ENCODE measurements around the gene PALLD.

Gene PALLD

GRCh38 chr4:168623484-168623883 is 126.6 kb downstream of the PALLD start:
- no peak for DNase-seq (ENCODE audit: low spot score)

DNA sequence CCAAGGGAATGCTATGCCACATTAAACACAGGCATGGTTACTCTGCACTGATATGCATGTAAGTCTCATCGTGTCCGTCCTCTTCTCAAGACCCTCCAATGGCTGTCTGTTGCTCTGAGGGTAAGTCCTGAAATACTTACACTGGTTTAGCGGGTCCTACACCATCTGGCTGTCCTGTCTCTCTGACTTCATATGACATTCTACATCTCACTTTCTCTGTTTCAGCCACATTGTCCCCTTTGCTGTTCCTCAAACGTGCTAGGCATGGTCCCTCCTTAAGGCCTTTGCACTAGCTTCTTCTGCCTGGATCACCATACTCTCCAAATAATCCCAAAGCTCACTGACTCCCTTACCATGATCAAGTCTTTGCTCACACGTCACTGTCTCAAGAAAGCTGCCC is 131.4 kb downstream of the PALLD start:
- no peak for DNase-seq (ENCODE audit: low spot score)

- DNase-seq (ENCODE audit: low spot score), result no peak
Measured at GRCh38 chr4:168629566-168629965, 132.7 kb downstream of the PALLD start.

GRCh38 chr4:168630445-168631187 is 133.8 kb downstream of the PALLD start:
- DNase-seq (ENCODE audit: low spot score), result no peak

- no peak for DNase-seq (ENCODE audit: low spot score)
Measured at GRCh38 chr4:168631241-168632162, 134.7 kb downstream of the PALLD start.

- DNase-seq (ENCODE audit: low spot score), result no peak
Measured at GRCh38 chr4:168632301-168632725, 135.5 kb downstream of the PALLD start.

DNA sequence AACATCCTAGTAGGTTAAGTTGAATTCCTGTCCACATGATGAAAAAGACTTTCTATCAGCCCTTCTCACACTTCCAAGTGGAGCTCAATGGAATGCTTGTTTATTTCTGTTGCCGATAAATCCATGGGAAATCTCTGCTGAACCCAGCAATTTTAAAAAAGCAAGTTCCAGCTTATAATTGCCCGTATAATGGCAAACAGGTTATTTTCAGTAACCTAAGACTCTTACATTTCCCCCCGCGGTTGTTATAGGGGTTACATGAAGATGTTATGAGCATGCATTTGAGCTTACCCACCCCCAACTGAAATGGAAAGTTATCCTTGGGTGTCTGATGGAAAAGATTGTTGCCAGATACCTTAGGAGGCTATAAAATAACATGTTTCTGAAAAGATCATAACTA is 136.2 kb downstream of the PALLD start:
- DNase-seq (ENCODE audit: low spot score), result no peak

GRCh38 chr4:168633496-168633895 is 136.6 kb downstream of the PALLD start:
- DNase-seq (ENCODE audit: low spot score), result no peak

DNA sequence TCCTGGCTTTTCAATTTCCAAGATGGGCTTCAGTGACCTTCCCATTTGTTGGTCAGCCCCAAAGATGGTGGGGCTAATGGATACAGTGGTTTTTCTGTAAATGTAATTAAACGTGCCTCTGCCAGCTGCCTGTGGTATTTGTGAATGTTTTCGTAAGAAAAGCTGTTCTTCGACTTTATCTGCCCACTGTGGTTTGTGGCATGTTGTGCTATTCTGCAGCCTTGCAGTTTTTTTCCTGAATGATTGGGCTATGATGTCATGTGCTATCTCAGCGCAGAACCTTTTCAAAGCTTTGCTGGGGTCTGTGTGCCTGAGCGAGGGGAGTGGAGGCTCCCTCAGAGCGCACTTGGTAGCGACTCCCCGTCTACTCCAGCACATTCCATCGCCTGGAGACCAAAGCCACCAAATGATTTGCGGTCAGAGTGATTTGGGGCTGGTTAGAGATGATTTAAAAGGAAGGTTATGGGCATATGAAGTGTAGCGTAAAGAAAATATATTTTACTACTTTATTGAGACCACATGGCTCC is 137.5 kb downstream of the PALLD start:
- DNase-seq (ENCODE audit: low spot score), result no peak

DNA sequence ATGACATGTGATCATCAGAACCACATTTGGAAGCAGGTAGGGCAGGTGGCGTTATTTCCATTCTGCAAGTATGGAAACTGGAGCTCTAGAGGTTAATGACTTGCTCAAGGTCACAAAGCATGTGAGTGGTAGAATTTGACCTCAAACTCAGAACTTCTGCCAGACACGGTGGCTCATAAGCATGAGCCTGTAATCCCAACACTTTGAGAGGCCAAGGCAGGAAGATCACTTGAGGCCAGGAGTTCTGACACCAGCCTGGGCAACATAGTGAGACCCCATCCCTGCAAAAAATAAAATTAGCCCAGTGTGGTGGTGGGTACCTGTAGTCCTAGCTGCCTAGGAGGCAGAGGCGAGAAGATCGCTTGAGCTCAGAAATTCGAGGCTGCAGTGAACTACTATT is 139.2 kb downstream of the PALLD start:
- no peak for DNase-seq (ENCODE audit: low spot score)

DNA sequence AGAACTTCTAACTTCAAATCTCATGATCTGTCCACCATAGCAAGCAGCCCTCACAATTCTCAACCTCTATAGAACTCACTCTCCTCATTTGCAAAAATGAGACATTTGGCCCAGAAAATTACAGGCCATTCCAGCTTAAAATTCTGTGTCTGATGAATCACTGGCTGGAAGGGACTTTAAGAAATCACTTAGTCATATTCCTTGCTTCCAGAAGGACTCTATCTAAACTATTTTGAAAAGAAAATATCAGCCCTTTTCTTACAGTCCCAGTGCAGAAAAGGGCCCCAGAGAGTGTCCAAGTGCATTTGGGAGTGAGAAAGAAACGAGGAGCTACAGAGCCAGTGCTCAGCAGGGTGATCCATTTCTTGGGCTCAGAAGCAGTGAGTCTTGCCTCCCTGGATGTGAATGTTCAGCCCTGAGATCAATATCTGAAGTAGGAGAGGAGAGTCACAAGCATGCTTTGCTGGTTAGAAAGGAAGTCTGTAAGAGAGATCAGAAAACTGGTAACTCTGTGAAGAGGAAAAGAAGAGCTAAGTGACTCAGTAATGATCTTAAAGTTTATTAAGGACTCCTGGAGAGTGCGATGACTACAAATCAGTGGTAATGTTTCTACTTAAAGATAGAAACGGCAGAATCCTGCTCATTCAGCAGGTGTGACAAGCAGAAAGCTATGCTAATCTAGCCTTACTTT is 139.8 kb downstream of the PALLD start:
- DNase-seq (ENCODE audit: low spot score), result no peak

DNA sequence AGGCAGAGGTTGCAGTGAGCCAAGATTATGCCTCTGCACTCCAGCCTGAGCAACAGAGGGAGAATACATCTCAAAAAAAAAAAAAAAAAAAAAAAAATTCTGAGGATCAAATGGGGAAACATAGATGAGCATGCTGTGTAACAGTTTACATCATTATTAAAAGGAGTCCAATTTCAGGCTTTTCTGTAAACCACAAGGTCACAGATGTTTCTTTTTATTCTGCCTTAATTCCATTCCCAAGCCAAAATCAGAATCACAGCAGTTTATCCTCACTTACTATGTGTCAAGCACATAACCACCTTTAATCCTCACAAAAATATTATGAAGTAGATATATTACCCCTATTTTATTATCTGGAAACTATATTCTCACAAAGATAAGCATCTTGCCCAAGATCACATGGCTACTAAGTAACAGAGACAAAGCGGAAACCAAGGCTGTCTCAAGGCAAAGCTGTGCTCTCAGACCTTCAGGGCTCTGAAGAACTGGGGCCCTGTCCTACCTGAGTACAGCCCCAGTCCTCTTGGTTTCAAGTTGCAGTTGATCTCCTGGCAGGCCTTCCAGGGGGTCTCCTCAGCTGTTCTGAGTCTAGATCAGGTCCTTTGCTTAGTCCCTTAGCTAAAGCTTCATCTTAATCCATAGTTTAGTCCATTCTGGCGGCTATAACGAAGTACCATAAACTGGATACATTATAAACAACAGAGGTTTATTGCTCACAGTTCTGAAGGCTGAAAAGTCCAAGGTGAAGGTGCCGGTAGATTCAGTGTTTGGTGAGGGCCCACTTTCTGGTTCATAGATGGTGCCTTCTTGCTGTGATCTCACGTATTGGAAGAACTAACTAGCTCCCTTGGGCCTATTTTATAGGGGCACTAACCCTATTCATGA is 141.3 kb downstream of the PALLD start:
- DNase-seq (ENCODE audit: low spot score), result no peak

DNA sequence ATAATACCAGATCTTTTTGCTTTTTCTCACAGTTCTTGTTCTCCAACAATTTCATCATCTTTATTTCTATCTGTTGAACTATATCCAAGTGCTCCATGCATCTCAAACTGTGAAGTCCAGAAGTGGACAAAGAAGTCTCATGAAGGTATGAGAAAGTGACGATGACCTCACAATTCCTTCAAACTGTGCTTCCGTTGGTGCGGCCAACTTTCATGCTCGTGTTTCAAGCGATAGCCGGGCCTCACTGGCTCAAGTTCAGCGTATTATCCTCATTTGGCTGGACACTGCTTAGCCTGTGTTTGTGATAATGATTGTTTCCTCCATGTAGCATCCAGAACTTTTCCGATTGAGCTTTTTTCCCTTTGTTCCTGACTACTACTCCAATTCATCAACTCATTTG is 143.1 kb downstream of the PALLD start:
- DNase-seq (ENCODE audit: low spot score), result no peak

DNA sequence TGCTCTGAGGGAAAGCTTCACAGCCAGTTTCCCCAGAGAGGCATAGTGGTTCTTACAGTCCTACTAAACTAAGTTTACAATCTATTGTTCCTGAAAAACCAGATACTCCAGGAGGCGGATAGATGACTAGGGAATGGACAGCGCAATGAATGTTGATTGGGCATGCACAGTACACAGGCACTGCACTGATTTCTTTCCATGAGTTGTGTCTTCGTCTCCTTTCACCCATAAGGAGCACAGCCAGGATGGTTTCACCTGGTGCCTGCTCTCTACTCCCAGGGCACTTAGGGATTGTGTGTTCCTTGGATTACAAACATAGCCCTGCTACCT is 144.9 kb downstream of the PALLD start:
- no peak for DNase-seq (ENCODE audit: low spot score)

DNA sequence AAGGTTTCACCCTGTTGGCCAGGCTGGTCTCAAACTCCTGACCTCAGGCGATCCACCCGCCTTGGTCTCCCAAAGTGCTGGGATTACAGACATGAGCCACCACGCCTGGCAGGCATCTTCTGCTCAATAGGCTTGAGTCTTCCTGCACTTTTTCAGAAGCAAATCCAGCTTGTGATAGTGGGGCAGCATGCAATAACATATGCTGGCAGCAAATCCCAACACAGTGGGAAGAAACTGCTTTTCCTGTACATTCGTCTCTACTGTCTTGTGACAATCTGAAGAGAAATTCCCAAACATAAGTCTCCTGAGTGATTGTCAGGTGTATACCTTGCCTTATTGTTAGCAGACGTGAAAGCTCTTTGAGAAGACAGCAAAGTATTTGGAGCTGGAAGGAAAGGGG is 145.7 kb downstream of the PALLD start:
- DNase-seq (ENCODE audit: low spot score), result no peak

DNA sequence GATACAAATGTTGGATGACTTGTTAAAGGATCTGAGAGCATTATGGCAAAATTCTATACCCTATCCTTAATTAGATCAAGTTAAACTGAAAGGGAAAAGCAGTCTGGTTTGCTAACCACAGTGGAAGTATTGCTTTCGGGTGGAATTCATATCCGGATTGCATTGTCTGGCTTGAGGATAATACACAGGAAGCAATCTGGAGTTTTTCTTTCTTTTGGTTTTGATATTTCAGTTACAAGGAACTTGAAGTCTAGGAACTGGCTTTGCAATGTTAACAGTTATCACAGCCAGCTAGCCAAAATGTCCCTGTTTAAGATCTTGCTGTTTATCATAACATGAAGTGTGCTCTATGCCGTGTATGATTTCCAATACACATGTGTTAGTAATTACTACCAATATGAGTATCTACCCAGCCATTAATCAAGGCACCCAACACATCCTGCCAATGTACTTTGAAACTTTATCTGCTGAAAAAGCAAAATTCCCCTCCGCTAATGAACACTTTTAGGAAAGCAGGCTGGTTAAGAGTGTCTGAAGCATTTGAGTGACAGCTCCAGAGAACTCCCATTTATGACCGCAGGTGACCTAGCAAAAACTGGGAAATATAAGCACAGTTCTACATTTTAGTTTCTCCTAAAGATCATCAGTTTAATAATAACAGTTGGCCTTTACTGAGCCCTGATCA is 146.4 kb downstream of the PALLD start:
- DNase-seq (ENCODE audit: low spot score), result no peak

DNA sequence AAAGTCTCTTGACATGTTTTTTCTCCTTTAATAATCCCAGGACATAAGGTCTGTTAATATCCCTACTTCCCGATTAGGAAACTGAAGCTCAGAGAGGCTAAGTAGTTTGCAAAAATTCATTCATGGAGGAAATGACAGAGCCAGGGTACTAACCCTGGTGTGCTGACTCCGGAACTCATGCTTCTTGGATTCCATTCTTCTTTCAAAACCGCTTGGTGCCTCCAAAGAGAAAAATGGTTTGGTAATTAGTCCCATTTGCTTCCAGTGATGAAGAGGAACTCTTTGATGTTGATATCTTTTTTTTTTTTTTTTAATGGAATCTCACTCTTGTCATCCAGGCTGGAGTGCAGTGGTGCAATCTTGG is 146.9 kb downstream of the PALLD start:
- no peak for DNase-seq (ENCODE audit: low spot score)

DNA sequence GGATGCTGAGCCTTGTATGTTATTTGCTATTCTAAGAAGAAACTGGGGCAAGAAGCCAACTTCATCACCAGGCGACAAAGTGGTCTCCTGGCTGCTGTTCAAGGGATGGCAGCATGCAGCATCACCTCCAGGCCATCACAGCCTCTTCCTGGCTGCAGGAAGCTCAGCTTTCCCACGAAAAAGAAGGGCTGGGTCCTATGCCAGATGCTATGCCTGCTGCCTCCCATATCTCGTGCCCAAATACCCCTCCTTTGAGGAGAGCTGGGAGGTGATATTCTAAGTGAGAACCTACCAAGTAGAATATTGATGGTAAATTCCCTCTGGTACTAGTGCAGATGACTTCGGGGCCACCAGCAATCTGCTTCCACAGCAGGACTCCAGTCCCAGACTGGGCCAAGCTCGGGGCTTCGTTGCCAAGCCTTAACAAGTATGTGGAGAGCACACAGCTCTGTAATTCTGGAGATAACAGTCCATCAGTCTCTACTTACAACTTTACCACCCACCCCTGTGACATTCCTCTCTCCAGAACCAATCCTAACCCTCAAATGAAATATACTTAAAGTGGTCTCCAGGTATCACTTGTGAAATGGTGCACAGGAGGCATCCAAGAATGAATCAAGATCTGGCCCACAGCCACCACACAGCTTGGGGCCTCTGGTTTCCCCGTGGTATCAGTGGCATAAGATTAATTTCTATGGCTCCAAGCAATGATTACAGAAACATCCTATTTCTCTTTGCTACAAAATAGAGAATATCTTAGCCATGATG is 149.3 kb downstream of the PALLD start:
- DNase-seq (ENCODE audit: low spot score), result no peak

DNA sequence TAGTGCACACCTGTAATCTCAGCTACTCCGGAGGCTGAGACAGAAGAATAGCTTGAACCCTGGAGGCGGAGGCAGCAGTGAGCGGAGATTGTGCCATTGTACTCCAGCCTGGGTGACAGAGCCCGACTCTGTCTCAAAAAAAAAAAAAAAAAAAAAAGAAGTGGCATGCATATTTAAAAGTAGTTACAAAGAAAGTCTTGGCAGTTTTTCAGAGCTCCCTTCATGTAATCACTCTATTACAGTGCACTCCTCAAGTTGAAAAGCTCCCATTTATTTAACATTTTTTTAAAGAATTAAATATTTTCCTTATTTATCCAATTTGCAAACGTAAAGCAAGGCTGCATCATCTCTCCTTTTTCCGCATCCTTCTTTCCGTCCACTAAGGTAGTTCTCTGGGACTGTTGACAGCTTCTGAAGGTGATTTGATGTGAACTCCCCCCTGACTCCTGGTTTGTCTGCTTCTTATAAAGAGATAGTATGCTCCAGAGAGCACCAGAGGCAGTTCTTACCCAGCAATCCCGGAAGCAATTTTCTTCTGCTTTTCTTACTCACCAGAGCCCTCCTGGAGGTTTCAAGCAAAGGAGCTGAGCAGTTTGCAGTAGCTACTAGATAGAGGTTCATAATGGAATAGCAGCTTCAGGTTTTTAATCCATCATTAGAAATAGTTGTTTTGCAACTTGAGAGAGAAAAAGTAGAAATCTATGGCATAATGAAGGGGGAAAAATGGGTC is 151.0 kb downstream of the PALLD start:
- no peak for DNase-seq (ENCODE audit: low spot score)

DNA sequence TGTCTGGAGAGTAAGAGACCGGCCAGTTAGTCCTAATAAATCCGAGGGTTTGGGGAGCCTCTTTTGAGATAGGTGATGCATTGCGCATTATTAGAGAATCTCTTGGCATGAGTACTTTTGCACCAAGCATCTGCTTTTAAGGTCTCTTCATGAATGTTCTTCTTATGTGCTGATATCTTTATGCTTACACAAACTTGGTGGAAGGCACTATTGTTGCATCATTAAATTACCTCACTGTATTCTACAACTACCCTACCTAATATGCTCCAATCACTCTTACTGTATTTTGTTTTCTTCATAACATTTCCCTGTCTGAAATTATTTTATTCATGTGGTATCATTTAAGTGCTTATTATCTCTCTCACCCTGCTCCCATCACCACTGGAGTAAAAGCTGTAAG is 151.6 kb downstream of the PALLD start:
- no peak for DNase-seq (ENCODE audit: low spot score)
